NT2/D1 (cell line): Measurements from ENCODE around the gene DMWD.

Source experiments
- DNase-seq: peaks from one replicate; pipeline ENCODE4 v3.0.0-alpha.2; 2011; ENCODE audit warnings: low read depth, low spot score
- H3K27me3 ChIP-seq: 2 replicates; pipeline ENCODE4 v1.6.0; 2011; ENCODE audit warnings: mild to moderate bottlenecking; ENCODE audit not compliant: insufficient read length, insufficient read depth
- H3K36me3 ChIP-seq: 2 replicates; pipeline ENCODE4 v1.6.1; 2011; ENCODE audit warnings: mild to moderate bottlenecking, low read length, mixed read lengths; ENCODE audit not compliant: insufficient read depth, insufficient read length
- H3K4me1 ChIP-seq: 2 replicates; pipeline ENCODE4 v1.5.1; 2011; ENCODE audit not compliant: insufficient read depth, insufficient read length
- H3K4me3 ChIP-seq: 2 replicates; pipeline ENCODE4 v1.5.1; 2011; ENCODE audit warnings: low read depth; ENCODE audit not compliant: insufficient read length
- H3K9ac ChIP-seq: 2 replicates; pipeline ENCODE4 v1.6.0; 2011; ENCODE audit warnings: low read depth; ENCODE audit not compliant: insufficient read length
- H3K9me3 ChIP-seq: 2 replicates; pipeline ENCODE4 v1.5.1; 2011; ENCODE audit warnings: mild to moderate bottlenecking, low read length; ENCODE audit not compliant: insufficient read depth
- SUZ12 ChIP-seq: IDR thresholded peaks from 2 replicates; pipeline ENCODE4 v1.6.1; 2011; ENCODE audit not compliant: insufficient read length, insufficient read depth; ENCODE audit errors: extremely low read depth
- YY1 ChIP-seq: IDR thresholded peaks from 2 replicates; pipeline ENCODE4 v1.6.1; 2011; ENCODE audit not compliant: insufficient read length, insufficient read depth
- ZNF274 ChIP-seq: IDR thresholded peaks from 2 replicates; pipeline ENCODE4 v1.6.1; 2011; ENCODE audit warnings: mild to moderate bottlenecking, low read depth, low read length

The DMWD gene

GRCh38 chr19:45826934-45827333, 34.3 kb upstream of the DMWD start:
- no peak overlapping the region for H3K4me3 ChIP-seq
- TF ChIP-seq ZNF274 (no peak), SUZ12 (no peak), YY1 (no peak)
- H3K36me3 ChIP-seq, result peaks cover 90% of the 10 kb centered on the region

GRCh38 chr19:45825917-45826893, 33.6 kb upstream of the DMWD start:
- peaks cover 90% of the 10 kb centered on the region for H3K36me3 ChIP-seq

More at GRCh38 chr19:45826934-45827333, 34.3 kb upstream of the DMWD start:
- H3K4me1 ChIP-seq, result peaks cover 5% of the 10 kb centered on the region
- DNase-seq, result no peak
- no peak overlapping the region for H3K9ac ChIP-seq
- no peaks in the 10 kb centered on the region for H3K9me3 ChIP-seq
- H3K27me3 ChIP-seq, result no peaks in the 10 kb centered on the region

GRCh38 chr19:45825263-45825605, 32.6 kb upstream of the DMWD start:
- peaks cover 92% of the 10 kb centered on the region for H3K36me3 ChIP-seq
- H3K9me3 ChIP-seq, result no peaks in the 10 kb centered on the region
- H3K4me1 ChIP-seq, result peaks cover 9% of the 10 kb centered on the region
- no peak for DNase-seq
- no peaks in the 10 kb centered on the region for H3K27me3 ChIP-seq
- no peak overlapping the region for H3K4me3 ChIP-seq
- TF ChIP-seq SUZ12 (no peak), ZNF274 (no peak), YY1 (no peak)
- H3K9ac ChIP-seq, result no peak overlapping the region

More at GRCh38 chr19:45825917-45826893, 33.6 kb upstream of the DMWD start:
- Histone ChIP-seq H3K27me3 (no peaks in the 10 kb centered on the region), H3K9ac (no peak overlapping the region), H3K4me3 (no peak overlapping the region), H3K9me3 (no peaks in the 10 kb centered on the region), H3K4me1 (peaks cover 9% of the 10 kb centered on the region)
- TF ChIP-seq YY1 (no peak), SUZ12 (no peak), ZNF274 (no peak)
- no peak for DNase-seq

GRCh38 chr19:45824531-45825262, 32.1 kb upstream of the DMWD start:
- Histone ChIP-seq H3K9me3 (no peaks in the 10 kb centered on the region), H3K4me3 (no peak overlapping the region), H3K36me3 (peaks cover 92% of the 10 kb centered on the region), H3K4me1 (peaks cover 11% of the 10 kb centered on the region), H3K27me3 (no peaks in the 10 kb centered on the region), H3K9ac (no peak overlapping the region)
- no peak for DNase-seq
- TF ChIP-seq SUZ12, result no peak
- TF ChIP-seq ZNF274, result no peak
- no peak for TF ChIP-seq YY1

GRCh38 chr19:45824041-45824471, 31.4 kb upstream of the DMWD start:
- Histone ChIP-seq H3K9me3 (no peaks in the 10 kb centered on the region), H3K4me3 (no peak overlapping the region), H3K9ac (no peak overlapping the region), H3K4me1 (peaks cover 16% of the 10 kb centered on the region), H3K27me3 (no peaks in the 10 kb centered on the region), H3K36me3 (peaks cover 91% of the 10 kb centered on the region)
- no peak for DNase-seq
- TF ChIP-seq SUZ12 (no peak), ZNF274 (no peak), YY1 (no peak)

GRCh38 chr19:45823182-45823581, 30.5 kb upstream of the DMWD start:
- H3K36me3 ChIP-seq, result peaks cover 83% of the 10 kb centered on the region
- TF ChIP-seq YY1 (no peak), SUZ12 (no peak), ZNF274 (no peak)
- no peaks in the 10 kb centered on the region for H3K27me3 ChIP-seq
- no peak overlapping the region for H3K4me3 ChIP-seq
- H3K9me3 ChIP-seq, result no peaks in the 10 kb centered on the region
- DNase-seq, result no peak
- no peak overlapping the region for H3K9ac ChIP-seq
- H3K4me1 ChIP-seq, result peaks cover 18% of the 10 kb centered on the region

- H3K27me3 ChIP-seq, result no peaks in the 10 kb centered on the region
- DNase-seq, result no peak
- TF ChIP-seq SUZ12 (no peak), YY1 (no peak), ZNF274 (no peak)
- peaks cover 78% of the 10 kb centered on the region for H3K36me3 ChIP-seq
- H3K9ac ChIP-seq, result no peak overlapping the region
- H3K4me1 ChIP-seq, result peaks cover 21% of the 10 kb centered on the region
- H3K4me3 ChIP-seq, result no peak overlapping the region
- H3K9me3 ChIP-seq, result no peaks in the 10 kb centered on the region
These were observed 30.1 kb upstream of the DMWD start for GRCh38 chr19:45822716-45823115.
